PC-3 (cell line): ENCODE data around the gene IL11. TPM values are rescaled to one million over a fixed set of nuclear protein-coding genes. Genes with fewer than 3 reads are reported as not detected.
A peak's percentile ranks its signal among the peaks of the same experiment; 100 is the strongest.

Experiments
- ATAC-seq: fragments of 200-7000 bp; cut with Tn5 transposase; 2 replicates; pipeline ENCODE4 v1.9.1; 2020; ENCODE audit warnings: mild to moderate bottlenecking, moderate library complexity
- BruUV-seq: library from RNA; stranded (reverse); fragments of 400-500 nt; replicated peaks from 2 replicates; lab custom pipeline; 2021; lab: Mats Ljungman, UMichigan
- CTCF ChIA-PET: fragments of 300-600 bp; sonication (Branson Sonifier 250); formaldehyde crosslinking; loops from one replicate; lab custom pipeline; 2022; ENCODE audit warnings: antibody characterized with exemption; lab: Charles Lee
- POLR2A ChIA-PET: fragments of 300-600 bp; sonication (Branson Sonifier 250); formaldehyde crosslinking; loops from one replicate; lab custom pipeline; 2022; ENCODE audit warnings: antibody characterized with exemption; ENCODE audit not compliant: unreplicated experiment; lab: Charles Lee
- DNase-seq: peaks from one replicate; pipeline ENCODE4 v3.0.0-alpha.2; 2015
- H2AFZ ChIP-seq: fragments of 300-600 bp; sonication (generic); 2 replicates; pipeline ENCODE4 v1.6.0; 2016; ENCODE audit warnings: antibody characterized with exemption, low read length
- H3F3A ChIP-seq: fragments of 300-600 bp; sonication (generic); one replicate; pipeline ENCODE4 v1.6.0; 2017; ENCODE audit warnings: antibody characterized with exemption, low read length, control low read depth, mild to moderate bottlenecking; ENCODE audit not compliant: unreplicated experiment
- H3K27ac ChIP-seq: fragments of 300-600 bp; sonication (generic); 2 replicates; pipeline ENCODE4 v1.5.1; 2016; ENCODE audit warnings: mild to moderate bottlenecking, low read length
- H3K27me3 ChIP-seq: fragments of 300-600 bp; sonication (generic); 2 replicates; pipeline ENCODE4 v1.6.1; 2016; ENCODE audit warnings: low read length, mixed read lengths
- H3K36me3 ChIP-seq: fragments of 300-600 bp; sonication (generic); 2 replicates; pipeline ENCODE4 v1.6.1; 2016; ENCODE audit warnings: low read depth, mixed run types, low read length, mixed read lengths
- H3K4me1 ChIP-seq: fragments of 300-600 bp; sonication (generic); 2 replicates; pipeline ENCODE4 v1.5.1; 2016; ENCODE audit warnings: low read length; ENCODE audit not compliant: insufficient read depth
- H3K4me2 ChIP-seq: fragments of 300-600 bp; sonication (generic); 2 replicates; pipeline ENCODE4 v1.6.0; 2016; ENCODE audit warnings: low read length
- H3K4me3 ChIP-seq: fragments of 300-600 bp; sonication (generic); 2 replicates; pipeline ENCODE4 v1.5.1; 2016; ENCODE audit warnings: mild to moderate bottlenecking, low read length, mixed read lengths
- H3K79me2 ChIP-seq: fragments of 300-600 bp; sonication (generic); 2 replicates; pipeline ENCODE4 v1.6.1; 2017; ENCODE audit warnings: low read length, mixed read lengths
- H3K9ac ChIP-seq: fragments of 300-600 bp; sonication (generic); 2 replicates; pipeline ENCODE4 v1.6.0; 2016; ENCODE audit warnings: mild to moderate bottlenecking, low read length
- H3K9me2 ChIP-seq: fragments of 300-600 bp; sonication (generic); replicated peaks from 2 replicates; pipeline ENCODE4 v1.6.1; 2016; ENCODE audit warnings: mixed run types, low read length, mixed read lengths
- H3K9me3 ChIP-seq: fragments of 300-600 bp; sonication (generic); 2 replicates; pipeline ENCODE4 v1.6.1; 2016; ENCODE audit warnings: low read length, mixed read lengths
- H4K20me1 ChIP-seq: fragments of 300-600 bp; sonication (generic); 2 replicates; pipeline ENCODE4 v1.6.1; 2016; ENCODE audit warnings: low read length, mixed read lengths
- EZH2 ChIP-seq: fragments of 300-600 bp; sonication (generic); IDR thresholded peaks from one replicate; pipeline ENCODE4 v1.6.1; 2017; ENCODE audit warnings: antibody characterized with exemption, mild to moderate bottlenecking, low read length; ENCODE audit not compliant: unreplicated experiment
- EZH2phosphoT487 ChIP-seq: fragments of 300-600 bp; sonication (generic); IDR thresholded peaks from 2 replicates; pipeline ENCODE4 v1.6.1; 2018; ENCODE audit warnings: mild to moderate bottlenecking, antibody characterized with exemption, low read length, borderline replicate concordance
- intact Hi-C: fragments of 100-400 bp; cut with micrococcal nuclease; formaldehyde crosslinking; loops from 2 replicates; pipeline ENCODE4 v1.9.0; 2023
- total RNA-seq: library from RNA; depleted of rRNA; stranded (reverse); fragments of >200 nt; gene quantifications from 2 replicates; pipeline ENCODE4 v1.2.3, GENCODE V29; 2014
- TF ChIP-seq, protein P1 (sequence below): fragments of 300-600 bp; sonication (generic); conservative IDR thresholded peaks from 2 replicates; pipeline ENCODE4 v1.5.1; 2017; ENCODE audit warnings: antibody characterized with exemption, low read depth, mild to moderate bottlenecking, low read length

IL11 gene
- total RNA-seq, 1 experiment from 2014 or later: 7.5 TPM

- POLR2A ChIA-PET: no interaction called here
- ATAC-seq (peak; percentile 6; the same call in 1 of the 2 replicates), DNase-seq (no peak)
- no peak overlapping the region for H2AFZ ChIP-seq
- no peaks in the 10 kb centered on the region for H3K9me3 ChIP-seq
- BruUV-seq: no TSS peak
- TF ChIP-seq, protein P1, sequence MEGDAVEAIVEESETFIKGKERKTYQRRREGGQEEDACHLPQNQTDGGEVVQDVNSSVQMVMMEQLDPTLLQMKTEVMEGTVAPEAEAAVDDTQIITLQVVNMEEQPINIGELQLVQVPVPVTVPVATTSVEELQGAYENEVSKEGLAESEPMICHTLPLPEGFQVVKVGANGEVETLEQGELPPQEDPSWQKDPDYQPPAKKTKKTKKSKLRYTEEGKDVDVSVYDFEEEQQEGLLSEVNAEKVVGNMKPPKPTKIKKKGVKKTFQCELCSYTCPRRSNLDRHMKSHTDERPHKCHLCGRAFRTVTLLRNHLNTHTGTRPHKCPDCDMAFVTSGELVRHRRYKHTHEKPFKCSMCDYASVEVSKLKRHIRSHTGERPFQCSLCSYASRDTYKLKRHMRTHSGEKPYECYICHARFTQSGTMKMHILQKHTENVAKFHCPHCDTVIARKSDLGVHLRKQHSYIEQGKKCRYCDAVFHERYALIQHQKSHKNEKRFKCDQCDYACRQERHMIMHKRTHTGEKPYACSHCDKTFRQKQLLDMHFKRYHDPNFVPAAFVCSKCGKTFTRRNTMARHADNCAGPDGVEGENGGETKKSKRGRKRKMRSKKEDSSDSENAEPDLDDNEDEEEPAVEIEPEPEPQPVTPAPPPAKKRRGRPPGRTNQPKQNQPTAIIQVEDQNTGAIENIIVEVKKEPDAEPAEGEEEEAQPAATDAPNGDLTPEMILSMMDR: no peak
- TF ChIP-seq EZH2phosphoT487 (no peak), EZH2 (no peak)
- peaks cover 17% of the 10 kb centered on the region for H3K4me1 ChIP-seq
- no peaks in the 10 kb centered on the region; the same call in 1 of the 2 replicates for H3K36me3 ChIP-seq
- no peak overlapping the region for H3K4me2 ChIP-seq
- H3K4me3 ChIP-seq: no peak overlapping the region
- no peak overlapping the region for H3K27ac ChIP-seq
- H3K9me2 ChIP-seq: no peaks in the 10 kb centered on the region
- H4K20me1 ChIP-seq: no peaks in the 10 kb centered on the region
- CTCF ChIA-PET: no interaction called here
- H3K79me2 ChIP-seq: peaks cover 7% of the 10 kb centered on the region
- H3K9ac ChIP-seq: no peak overlapping the region
- no peaks in the 10 kb centered on the region for H3F3A ChIP-seq
- H3K27me3 ChIP-seq: no peaks in the 10 kb centered on the region
- intact Hi-C loops: no loop called here
Measured at GRCh38 chr19:55345101-55345817, 25.0 kb downstream of the IL11 start.

- no peak overlapping the region for H2AFZ ChIP-seq
Measured at GRCh38 chr19:55344444-55344843, 25.8 kb downstream of the IL11 start.

More at GRCh38 chr19:55344444-55344843, 25.8 kb downstream of the IL11 start:
- no peak for DNase-seq
- H3K4me3 ChIP-seq: no peak overlapping the region
- no peaks in the 10 kb centered on the region for H3K9me2 ChIP-seq
- no peak overlapping the region for H3K27ac ChIP-seq
- TF ChIP-seq, protein P1: no peak
- no peak for TF ChIP-seq EZH2phosphoT487
- no peak for TF ChIP-seq EZH2
- POLR2A ChIA-PET: no interaction called here
- CTCF ChIA-PET: no interaction called here
- no peaks in the 10 kb centered on the region for H4K20me1 ChIP-seq
- peaks cover 11% of the 10 kb centered on the region for H3K79me2 ChIP-seq
- intact Hi-C loops: no loop called here
- no peak overlapping the region for H3K4me2 ChIP-seq
- H3F3A ChIP-seq: no peaks in the 10 kb centered on the region
- peaks cover 18% of the 10 kb centered on the region for H3K4me1 ChIP-seq
- ATAC-seq: no peak
- H3K36me3 ChIP-seq: no peaks in the 10 kb centered on the region; the same call in 1 of the 2 replicates
- H3K9ac ChIP-seq: no peak overlapping the region
- no TSS peak for BruUV-seq
- no peaks in the 10 kb centered on the region for H3K27me3 ChIP-seq
- no peaks in the 10 kb centered on the region for H3K9me3 ChIP-seq
